Activated T-helper 1 cell treated with Interleukin-2 at 50 U/mL for 16 hours (primary cell): Measurements from ENCODE around the gene CTAGE4.
"Not testable (repeated sequence)": the region's sequence is repeated elsewhere in the genome, so short reads cannot be mapped to it uniquely, and the experiment has no call there.

ENCODE experiments used
- DNase-seq: peaks from one replicate; pipeline ENCODE4 v3.0.0-alpha.2; 2020; ENCODE audit warnings: low read depth

Gene CTAGE4

GRCh38 chr7:144218581-144218980 lies 35.3 kb downstream of the CTAGE4 start:
- not testable (repeated sequence) for DNase-seq

DNA sequence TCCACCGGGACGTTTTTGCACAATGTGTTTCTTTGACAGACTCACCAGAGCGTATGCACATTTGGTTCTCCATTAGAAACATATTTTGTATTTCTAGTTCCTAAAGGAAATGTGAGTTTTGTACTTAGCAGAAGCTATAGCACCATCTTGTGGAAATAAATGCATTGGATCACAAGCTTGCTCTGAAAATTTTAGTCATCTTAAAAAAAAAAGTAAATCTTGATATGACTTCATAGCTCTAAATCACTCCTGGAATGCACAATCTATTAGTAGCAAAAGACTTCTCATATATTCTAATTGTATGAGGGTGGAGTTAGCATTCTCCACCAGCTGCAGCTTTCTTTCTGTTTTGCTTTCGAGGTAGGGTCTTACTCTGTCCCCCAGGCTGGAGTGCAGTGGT lies 35.9 kb downstream of the CTAGE4 start:
- not testable (repeated sequence) for DNase-seq

DNA sequence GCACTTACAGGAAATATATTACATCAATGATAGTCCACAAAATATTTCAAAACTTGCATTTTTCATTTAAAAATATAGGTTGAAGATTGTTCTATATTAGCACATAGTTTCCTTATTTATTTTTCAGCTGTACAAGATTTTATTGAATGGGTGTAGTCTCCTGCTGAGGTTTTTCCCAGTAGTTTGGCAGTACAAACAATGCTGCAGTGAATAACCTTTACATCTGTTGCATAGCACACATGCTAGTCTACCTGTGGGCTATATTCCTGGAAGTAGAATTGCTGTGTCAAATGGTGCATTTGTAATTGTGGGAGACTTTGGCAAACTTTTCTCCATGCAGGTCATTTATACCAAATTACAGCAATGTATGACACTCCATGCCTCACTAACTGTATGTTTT lies 37.3 kb downstream of the CTAGE4 start:
- not testable (repeated sequence) for DNase-seq

GRCh38 chr7:144223675-144224074 lies 40.4 kb downstream of the CTAGE4 start:
- not testable (repeated sequence) for DNase-seq

- not testable (repeated sequence) for DNase-seq
Measured at GRCh38 chr7:144226866-144227265, 43.6 kb downstream of the CTAGE4 start.

DNA sequence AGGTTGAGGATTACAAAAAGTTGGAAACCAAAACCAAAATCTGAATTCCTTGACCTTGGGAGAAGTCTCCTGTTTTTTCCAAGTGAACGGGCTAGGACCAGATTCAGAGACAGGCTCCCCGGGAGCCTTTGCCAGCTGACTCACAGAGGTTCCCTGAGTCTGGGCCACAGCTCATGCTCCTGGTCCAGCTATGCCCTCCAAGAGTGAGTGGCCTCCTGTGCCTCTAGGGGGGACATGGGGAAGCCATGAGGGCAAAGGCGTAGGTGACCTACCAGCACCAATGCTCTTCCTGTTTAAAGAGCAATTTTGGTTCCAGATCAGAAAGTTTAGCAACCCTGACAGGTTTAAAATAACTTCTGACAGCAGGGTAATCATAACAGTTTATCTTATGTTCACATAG lies 45.5 kb downstream of the CTAGE4 start:
- DNase-seq, result not testable (repeated sequence)

- not testable (repeated sequence) for DNase-seq
Measured at GRCh38 chr7:144231027-144231426, 47.8 kb downstream of the CTAGE4 start.

- DNase-seq, result not testable (repeated sequence)
Measured at GRCh38 chr7:144233039-144233438, 49.8 kb downstream of the CTAGE4 start.
